Stimulated activated CD8-positive, alpha-beta memory T cell treated with anti-CD3 and anti-CD28 coated beads, Interleukin-4, amount 100 ng/mL, for 24 hours (primary cell): ENCODE measurements around the gene SMIM22.

ENCODE experiments used
- DNase-seq: peaks from one replicate; pipeline ENCODE4 v3.0.0-alpha.2; 2020; ENCODE audit warnings: low read depth

Gene SMIM22, protein sequence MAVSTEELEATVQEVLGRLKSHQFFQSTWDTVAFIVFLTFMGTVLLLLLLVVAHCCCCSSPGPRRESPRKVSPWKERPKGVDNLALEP

GRCh38 chr16:4795181-4795827 is at the start of gene SMIM22:
Gene SMIM22 (plus strand): TSS chr16:4795369. CDS start chr16:4795735, 366 bp downstream.
- no peak for DNase-seq

- DNase-seq, result no peak
These were observed 49.0 kb upstream of the SMIM22 start for GRCh38 chr16:4746215-4746614.

GRCh38 chr16:4746991-4747574 is 48.1 kb upstream of the SMIM22 start:
- DNase-seq, result no peak

DNA sequence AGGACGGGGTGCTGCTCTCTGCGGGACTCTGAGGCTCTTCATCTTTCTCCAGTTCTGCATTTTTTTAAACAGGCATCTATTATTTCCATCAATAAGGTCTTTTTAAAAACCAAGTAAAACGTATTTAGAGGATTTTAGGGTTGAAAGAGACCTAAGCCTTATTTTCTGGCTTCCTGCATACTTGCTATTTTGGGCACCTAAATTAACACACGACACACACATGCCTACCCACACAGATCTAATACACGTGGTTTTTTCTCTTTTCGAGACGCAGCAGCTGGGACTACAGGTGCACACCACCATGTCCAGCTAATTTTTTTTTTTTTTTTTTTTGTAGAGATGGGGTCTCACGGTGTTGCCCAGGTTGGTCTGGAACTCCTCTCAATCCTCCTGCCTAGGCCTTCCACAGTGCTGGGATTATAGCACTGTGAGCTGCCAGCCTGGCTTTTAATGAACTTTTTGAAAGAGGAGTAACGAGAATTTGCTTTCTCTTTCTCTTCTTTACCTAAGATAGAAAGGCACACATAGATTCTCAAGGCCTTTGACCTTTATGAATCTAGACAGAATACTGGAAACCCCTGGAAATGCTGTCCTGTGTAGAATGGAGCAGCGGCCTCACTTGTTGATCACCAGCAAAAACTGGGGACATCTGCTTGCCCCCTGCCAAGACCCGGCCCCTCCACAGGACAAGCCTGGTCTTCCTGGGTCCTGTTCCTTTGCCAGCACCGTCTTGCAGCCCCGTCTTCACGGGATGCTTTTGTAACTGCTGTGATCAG is 47.1 kb upstream of the SMIM22 start:
- DNase-seq, result no peak

DNA sequence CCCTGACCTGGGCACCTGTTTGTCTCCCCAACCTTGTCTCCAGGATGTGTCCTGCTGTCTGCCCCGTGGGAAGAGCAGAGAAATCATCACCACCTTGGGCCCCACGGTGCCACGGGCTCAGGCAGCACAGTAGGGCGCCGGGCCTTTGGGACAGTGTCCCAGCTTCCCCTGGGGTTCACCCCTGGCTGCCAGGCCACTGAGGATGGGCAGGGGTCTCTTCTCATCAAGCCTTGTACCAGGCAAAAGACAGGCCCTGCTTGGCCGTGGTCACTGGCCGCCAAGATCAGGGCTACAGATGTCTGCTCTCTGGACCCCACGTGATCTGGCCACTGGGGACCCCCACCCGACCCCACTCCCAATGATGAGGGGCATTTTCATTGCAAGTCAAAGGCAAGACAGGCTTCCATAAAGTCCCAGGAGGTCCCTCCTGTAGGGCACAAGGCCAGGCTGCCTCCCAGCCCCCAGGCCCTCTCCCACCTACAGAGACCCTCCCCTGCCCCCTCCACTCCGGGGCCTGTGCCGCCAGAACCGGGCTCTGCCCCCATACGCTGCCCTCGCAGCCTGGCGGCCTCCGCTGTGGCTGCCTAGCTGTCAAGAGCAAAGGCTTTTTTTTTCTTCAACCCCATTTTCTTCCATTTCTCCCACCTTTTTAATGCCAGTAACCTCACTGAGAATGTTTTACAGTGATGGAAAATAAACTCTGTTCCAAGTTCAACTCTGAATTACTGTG is 46.3 kb upstream of the SMIM22 start:
- DNase-seq, result no peak

DNA sequence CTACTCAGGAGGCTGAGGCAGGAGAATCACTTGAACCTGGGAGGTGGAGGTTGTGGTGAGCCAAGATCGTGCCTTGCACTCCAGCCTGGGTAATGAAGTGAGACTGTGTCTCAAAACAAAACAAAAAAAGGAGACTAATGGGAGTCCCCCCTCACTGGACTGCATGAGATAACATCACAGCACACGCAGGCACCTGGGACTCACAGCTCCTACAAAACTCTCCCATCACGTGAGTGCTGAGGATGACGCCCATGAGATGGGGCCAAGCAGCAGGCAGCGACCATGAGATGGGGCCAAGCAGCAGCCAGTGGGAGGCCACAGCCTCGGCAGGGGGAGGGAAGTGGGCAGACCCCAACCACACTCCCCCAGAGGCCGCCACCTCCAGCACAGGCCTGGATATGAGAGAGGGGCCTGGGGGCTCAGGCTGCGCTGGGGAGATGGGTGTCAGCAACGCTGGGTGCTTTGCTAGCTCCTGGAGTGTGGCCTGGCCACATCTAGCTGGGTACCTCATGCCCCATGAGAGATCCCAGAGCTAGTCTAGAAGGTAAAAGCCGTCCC is 45.4 kb upstream of the SMIM22 start:
- no peak for DNase-seq

GRCh38 chr16:4750896-4751295 is 44.3 kb upstream of the SMIM22 start:
- no peak for DNase-seq

- DNase-seq, result no peak
These were observed 42.6 kb upstream of the SMIM22 start for GRCh38 chr16:4752351-4753100.

- no peak for DNase-seq
These were observed 41.9 kb upstream of the SMIM22 start for GRCh38 chr16:4753227-4753626.

DNA sequence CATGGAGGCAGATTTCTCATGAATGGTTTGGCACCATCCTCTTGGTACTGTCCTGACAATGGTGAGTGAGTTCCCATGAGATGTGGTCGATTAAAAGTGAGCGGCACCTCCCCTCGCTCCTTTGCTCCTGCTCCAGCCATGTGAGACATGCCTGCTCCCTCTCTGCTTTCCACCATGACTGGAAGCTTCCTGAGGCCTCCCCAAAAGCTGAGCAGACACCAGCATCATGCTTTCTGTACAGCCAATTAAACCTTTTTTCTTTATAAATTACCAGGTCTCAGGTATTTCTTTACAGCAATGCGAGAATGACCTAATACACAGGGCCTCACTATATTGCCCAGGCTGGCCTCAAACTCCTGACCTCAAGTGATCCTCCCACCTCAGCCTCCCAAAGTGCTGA is 40.3 kb upstream of the SMIM22 start:
- no peak for DNase-seq

- DNase-seq, result no peak
These were observed 39.5 kb upstream of the SMIM22 start for GRCh38 chr16:4755687-4756086.

- DNase-seq, result no peak
These were observed 34.8 kb upstream of the SMIM22 start for GRCh38 chr16:4760221-4760910.

DNA sequence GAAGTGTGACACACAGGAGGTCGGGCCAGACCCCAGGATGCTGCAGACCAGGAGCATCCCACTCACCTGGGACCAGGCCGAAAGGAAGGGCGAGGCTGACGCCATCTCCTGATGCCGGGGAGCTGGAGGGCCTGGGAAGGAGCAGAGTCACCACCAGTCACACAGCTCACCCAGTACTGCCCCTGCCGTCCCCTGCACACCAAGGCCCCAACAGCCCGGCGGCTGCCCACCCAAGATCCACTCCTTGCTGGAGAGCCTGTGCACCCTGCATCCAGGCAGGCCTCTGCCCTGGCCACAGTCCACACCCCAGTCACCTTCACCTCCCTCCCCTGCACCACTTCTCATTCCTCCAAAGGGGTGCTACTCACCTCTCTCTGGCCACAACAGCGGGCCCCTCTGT is 33.0 kb upstream of the SMIM22 start:
- no peak for DNase-seq

DNA sequence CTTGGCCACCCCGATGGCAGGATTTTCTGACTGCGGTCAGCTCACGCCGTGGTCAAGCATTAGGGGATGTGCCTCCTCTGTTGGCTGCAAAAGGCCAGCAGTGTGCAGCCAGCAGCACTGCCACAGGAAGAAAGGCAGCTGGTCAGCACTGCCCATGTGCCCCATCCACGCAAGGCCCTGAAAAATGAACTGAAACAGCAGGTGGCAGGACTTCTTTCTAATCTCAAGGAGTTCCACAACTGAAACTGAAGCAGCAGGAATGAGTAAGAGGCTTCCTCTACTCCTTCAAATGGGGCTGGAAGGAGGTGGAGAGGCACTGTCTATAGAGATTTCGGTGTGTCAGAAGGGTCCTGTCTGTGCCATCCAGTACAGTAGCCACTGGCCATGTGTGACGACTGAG is 31.4 kb upstream of the SMIM22 start:
- no peak for DNase-seq

- no peak for DNase-seq
These were observed 29.4 kb upstream of the SMIM22 start for GRCh38 chr16:4765511-4766474.

- DNase-seq, result peak; percentile 98
These were observed 28.1 kb upstream of the SMIM22 start, which contains the start of gene ZNF500 for GRCh38 chr16:4766875-4767628. Gene ZNF500 (minus strand): TSS chr16:4767162. CDS start chr16:4765978, 1,184 bp downstream.

- DNase-seq, result no peak
These were observed 27.2 kb upstream of the SMIM22 start for GRCh38 chr16:4767872-4768548.
